Astrocyte of the cerebellum (primary cell): Measurements from ENCODE around the gene PCDHB14.
"Not testable (repeated sequence)": the region's sequence is repeated elsewhere in the genome, so short reads cannot be mapped to it uniquely, and the experiment has no call there.

Experiments used
- DNase-seq: peaks from one replicate; pipeline ENCODE4 v3.0.0-alpha.2; 2011; ENCODE audit warnings: low read depth
- H3K4me3 ChIP-seq: 2 replicates; pipeline ENCODE4 v1.5.1; 2011; ENCODE audit warnings: mild to moderate bottlenecking, low read depth, low read length, moderate library complexity
- CTCF ChIP-seq: IDR thresholded peaks from 2 replicates; pipeline ENCODE4 v1.5.1; 2012; ENCODE audit warnings: low read length, low read depth, moderate library complexity, mild to moderate bottlenecking; ENCODE audit errors: missing control alignments
- in situ Hi-C: cut with HindIII; loops from 2 replicates; pipeline ENCODE4 v1.10.0; 2017; ENCODE audit warnings: low sequenced_read_pairs

The PCDHB14 gene

GRCh38 chr5:141208478-141208877, 14.7 kb upstream of the PCDHB14 start, which contains the start of gene PCDHB12:
PCDHB12 (plus strand) TSS chr5:141208719; CDS start chr5:141208908, 189 bp downstream.
- DNase-seq: no peak
- in situ Hi-C loops: no loop called here
- TF ChIP-seq CTCF: no peak
- H3K4me3 ChIP-seq: no peak within 1 kb of the TSS

GRCh38 chr5:141210281-141210680, 12.9 kb upstream of the PCDHB14 start:
- H3K4me3 ChIP-seq, in situ Hi-C loops, DNase-seq: not testable (repeated sequence)

GRCh38 chr5:141210849-141211248, 12.3 kb upstream of the PCDHB14 start:
- in situ Hi-C loops, H3K4me3 ChIP-seq, DNase-seq: not testable (repeated sequence)

DNA sequence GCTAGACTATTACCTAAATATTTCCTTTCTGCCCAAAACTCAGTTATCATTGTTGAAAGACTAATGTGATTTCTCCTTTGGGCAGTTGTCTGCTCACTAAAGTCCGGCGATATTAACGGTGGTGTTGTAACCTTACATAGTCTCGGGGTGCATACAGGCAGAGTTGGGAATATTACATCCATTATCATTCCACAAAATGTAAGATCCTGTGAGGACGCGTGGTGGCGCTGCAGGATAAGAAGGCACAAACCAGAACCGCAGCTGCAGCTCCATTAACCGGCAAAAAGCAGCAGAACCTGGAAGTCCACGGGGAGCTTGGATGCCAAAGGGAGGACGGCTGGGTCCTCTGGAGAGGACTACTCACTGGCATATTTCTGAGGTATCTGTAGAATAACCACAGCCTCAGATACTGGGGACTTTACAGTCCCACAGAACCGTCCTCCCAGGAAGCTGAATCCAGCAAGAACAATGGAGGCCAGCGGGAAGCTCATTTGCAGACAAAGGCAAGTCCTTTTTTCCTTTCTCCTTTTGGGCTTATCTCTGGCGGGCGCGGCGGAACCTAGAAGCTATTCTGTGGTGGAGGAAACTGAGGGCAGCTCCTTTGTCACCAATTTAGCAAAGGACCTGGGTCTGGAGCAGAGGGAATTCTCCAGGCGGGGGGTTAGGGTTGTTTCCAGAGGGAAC, 9.3 kb upstream of the PCDHB14 start, which contains the start of gene PCDHB13:
TSS of gene PCDHB13 (plus strand) at position 264 of the 684 bp plus-strand sequence. CDS start at position 469, 205 bp downstream.
- DNase-seq, H3K4me3 ChIP-seq, in situ Hi-C loops: not testable (repeated sequence)

DNA sequence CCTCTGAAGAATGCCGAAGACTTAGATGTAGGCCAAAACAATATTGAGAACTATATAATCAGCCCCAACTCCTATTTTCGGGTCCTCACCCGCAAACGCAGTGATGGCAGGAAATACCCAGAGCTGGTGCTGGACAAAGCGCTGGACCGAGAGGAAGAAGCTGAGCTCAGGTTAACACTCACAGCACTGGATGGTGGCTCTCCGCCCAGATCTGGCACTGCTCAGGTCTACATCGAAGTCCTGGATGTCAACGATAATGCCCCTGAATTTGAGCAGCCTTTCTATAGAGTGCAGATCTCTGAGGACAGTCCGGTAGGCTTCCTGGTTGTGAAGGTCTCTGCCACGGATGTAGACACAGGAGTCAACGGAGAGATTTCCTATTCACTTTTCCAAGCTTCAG, 8.6 kb upstream of the PCDHB14 start:
- DNase-seq, in situ Hi-C loops, H3K4me3 ChIP-seq: not testable (repeated sequence)

DNA sequence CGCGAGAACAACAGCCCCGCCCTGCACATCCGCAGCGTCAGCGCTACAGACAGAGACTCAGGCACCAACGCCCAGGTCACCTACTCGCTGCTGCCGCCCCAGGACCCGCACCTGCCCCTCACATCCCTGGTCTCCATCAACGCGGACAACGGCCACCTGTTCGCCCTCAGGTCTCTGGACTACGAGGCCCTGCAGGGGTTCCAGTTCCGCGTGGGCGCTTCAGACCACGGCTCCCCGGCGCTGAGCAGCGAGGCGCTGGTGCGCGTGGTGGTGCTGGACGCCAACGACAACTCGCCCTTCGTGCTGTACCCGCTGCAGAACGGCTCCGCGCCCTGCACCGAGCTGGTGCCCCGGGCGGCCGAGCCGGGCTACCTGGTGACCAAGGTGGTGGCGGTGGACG, 7.6 kb upstream of the PCDHB14 start:
- DNase-seq, H3K4me3 ChIP-seq, in situ Hi-C loops: not testable (repeated sequence)

- H3K4me3 ChIP-seq, DNase-seq, in situ Hi-C loops: not testable (repeated sequence)
Measured at GRCh38 chr5:141216035-141216434, 7.1 kb upstream of the PCDHB14 start.

DNA sequence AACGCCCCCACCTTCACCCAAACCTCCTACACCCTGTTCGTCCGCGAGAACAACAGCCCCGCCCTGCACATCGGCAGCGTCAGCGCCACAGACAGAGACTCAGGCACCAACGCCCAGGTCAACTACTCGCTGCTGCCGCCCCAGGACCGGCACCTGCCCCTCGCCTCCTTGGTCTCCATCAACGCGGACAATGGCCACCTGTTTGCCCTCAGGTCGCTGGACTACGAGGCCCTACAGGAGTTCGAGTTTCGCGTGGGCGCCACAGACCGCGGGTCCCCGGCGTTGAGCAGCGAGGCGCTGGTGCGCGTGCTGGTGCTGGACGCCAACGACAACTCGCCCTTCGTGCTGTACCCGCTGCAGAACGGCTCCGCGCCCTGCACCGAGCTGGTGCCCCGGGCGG, 1.7 kb downstream of the PCDHB14 start:
- H3K4me3 ChIP-seq, DNase-seq, in situ Hi-C loops: not testable (repeated sequence)

DNA sequence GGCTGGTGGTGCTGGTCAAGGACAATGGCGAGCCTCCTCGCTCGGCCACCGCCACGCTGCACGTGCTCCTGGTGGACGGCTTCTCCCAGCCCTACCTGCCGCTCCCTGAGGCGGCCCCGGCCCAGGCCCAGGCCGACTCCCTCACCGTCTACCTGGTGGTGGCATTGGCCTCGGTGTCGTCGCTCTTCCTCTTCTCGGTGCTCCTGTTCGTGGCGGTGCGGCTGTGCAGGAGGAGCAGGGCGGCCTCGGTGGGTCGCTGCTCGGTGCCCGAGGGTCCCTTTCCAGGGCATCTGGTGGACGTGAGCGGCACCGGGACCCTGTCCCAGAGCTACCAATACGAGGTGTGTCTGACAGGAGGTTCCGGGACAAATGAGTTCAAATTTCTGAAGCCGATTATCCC, 2.3 kb downstream of the PCDHB14 start:
- DNase-seq, H3K4me3 ChIP-seq, in situ Hi-C loops: not testable (repeated sequence)

GRCh38 chr5:141234109-141234667, 11.0 kb downstream of the PCDHB14 start:
- in situ Hi-C loops: no loop called here
- H3K4me3 ChIP-seq: no peak overlapping the region
- DNase-seq: no peak
- no peak for TF ChIP-seq CTCF

DNA sequence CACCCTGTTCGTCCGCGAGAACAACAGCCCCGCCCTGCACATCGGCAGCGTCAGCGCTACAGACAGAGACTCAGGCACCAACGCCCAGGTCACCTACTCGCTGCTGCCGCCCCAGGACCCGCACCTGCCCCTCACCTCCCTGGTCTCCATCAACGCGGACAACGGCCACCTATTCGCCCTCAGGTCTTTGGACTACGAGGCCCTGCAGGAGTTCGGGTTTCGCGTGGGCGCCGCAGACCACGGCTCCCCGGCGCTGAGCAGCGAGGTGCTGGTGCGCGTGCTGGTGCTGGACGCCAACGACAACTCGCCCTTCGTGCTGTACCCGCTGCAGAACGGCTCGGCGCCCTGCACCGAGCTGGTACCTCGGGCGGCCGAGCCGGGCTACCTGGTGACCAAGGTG, 12.8 kb downstream of the PCDHB14 start:
- DNase-seq, H3K4me3 ChIP-seq, in situ Hi-C loops: not testable (repeated sequence)
